OCI-LY1 (cell line): Measurements from ENCODE around the gene CCDC81.

ENCODE experiments used
- H2AFZ ChIP-seq: fragments of 200-600 bp; sonication (generic), shearing (Covaris generic); 2 replicates; pipeline ENCODE4 v1.6.0; 2014; ENCODE audit warnings: antibody characterized with exemption, mild to moderate bottlenecking, low read length
- H3F3A ChIP-seq: fragments of 200-600 bp; sonication (generic), shearing (Covaris generic); 2 replicates; pipeline ENCODE4 v1.6.0; 2014; ENCODE audit warnings: mild to moderate bottlenecking, antibody characterized with exemption, low read length, moderate library complexity; ENCODE audit not compliant: insufficient read depth
- H3K27ac ChIP-seq: fragments of 200-600 bp; sonication (generic); 2 replicates; pipeline ENCODE4 v1.5.1; 2014; ENCODE audit warnings: low read length, mixed run types, mild to moderate bottlenecking, low read depth; ENCODE audit not compliant: poor library complexity, severe bottlenecking
- H3K27me3 ChIP-seq: fragments of 200-600 bp; sonication (generic); 2 replicates; pipeline ENCODE4 v1.6.0; 2014; ENCODE audit warnings: antibody characterized with exemption, mild to moderate bottlenecking, low read length, moderate library complexity; ENCODE audit not compliant: insufficient read depth
- H3K36me3 ChIP-seq: fragments of 200-600 bp; sonication (generic); 2 replicates; pipeline ENCODE4 v1.6.1; 2014; ENCODE audit warnings: mild to moderate bottlenecking, antibody characterized with exemption, low read length, moderate library complexity, mixed read lengths; ENCODE audit not compliant: insufficient read depth
- H3K4me1 ChIP-seq: fragments of 200-600 bp; sonication (generic); 2 replicates; pipeline ENCODE4 v1.5.1; 2014; ENCODE audit warnings: mild to moderate bottlenecking, low read length, moderate library complexity; ENCODE audit not compliant: insufficient read depth, severe bottlenecking
- H3K4me2 ChIP-seq: fragments of 200-600 bp; sonication (generic), shearing (Covaris generic); 2 replicates; pipeline ENCODE4 v1.6.1; 2014; ENCODE audit warnings: low read length
- H3K4me3 ChIP-seq: fragments of 200-600 bp; sonication (generic); 2 replicates; pipeline ENCODE4 v1.5.1; 2014; ENCODE audit warnings: low read length, low read depth, mild to moderate bottlenecking, mixed read lengths; ENCODE audit not compliant: poor library complexity, severe bottlenecking
- H3K79me2 ChIP-seq: fragments of 200-600 bp; shearing (Covaris generic); 2 replicates; pipeline ENCODE4 v1.6.1; 2016; ENCODE audit warnings: mixed run types, low read length, mixed read lengths; ENCODE audit not compliant: insufficient read depth
- H3K9ac ChIP-seq: fragments of 200-600 bp; sonication (generic), shearing (Covaris generic); 2 replicates; pipeline ENCODE4 v1.6.1; 2014; ENCODE audit warnings: mild to moderate bottlenecking, low read length, mixed read lengths
- H3K9me2 ChIP-seq: fragments of 200-600 bp; sonication (generic), shearing (Covaris generic); 2 replicates; pipeline ENCODE4 v1.6.1; 2014; ENCODE audit warnings: low read depth, mild to moderate bottlenecking, low read length, mixed read lengths
- H3K9me3 ChIP-seq: fragments of 200-600 bp; shearing (Covaris generic); 2 replicates; pipeline ENCODE4 v1.6.1; 2014; ENCODE audit warnings: low read length, mixed read lengths
- H4K20me1 ChIP-seq: fragments of 200-600 bp; sonication (generic), shearing (Covaris generic); 2 replicates; pipeline ENCODE4 v1.6.0; 2016; ENCODE audit warnings: mild to moderate bottlenecking, low read length; ENCODE audit not compliant: insufficient read depth
- EZH2 ChIP-seq: fragments of 200-600 bp; sonication (generic), shearing (Covaris generic); IDR thresholded peaks from 2 replicates; pipeline ENCODE4 v1.8.0; 2017; ENCODE audit warnings: borderline replicate concordance, mixed run types, mild to moderate bottlenecking, antibody characterized with exemption, low read length, moderate library complexity, mixed read lengths
- TF ChIP-seq, protein P1 (sequence below): fragments of 200-600 bp; sonication (generic), shearing (Covaris generic); IDR thresholded peaks from 2 replicates; pipeline ENCODE4 v1.5.1; 2017; ENCODE audit warnings: mild to moderate bottlenecking, antibody characterized with exemption, low read length, moderate library complexity, mixed read lengths

CCDC81 gene

GRCh38 chr11:86418513-86418912, 43.8 kb downstream of the CCDC81 start:
- Histone ChIP-seq H3K27ac (no peak overlapping the region), H3K9me2 (no peaks in the 10 kb centered on the region), H3K36me3 (no peaks in the 10 kb centered on the region), H4K20me1 (no peaks in the 10 kb centered on the region), H3K79me2 (no peaks in the 10 kb centered on the region), H3F3A (no peaks in the 10 kb centered on the region), H3K4me1 (no peaks in the 10 kb centered on the region), H3K27me3 (0 out of 2 replicates have a peak, but pooled peaks cover 6% of the 10 kb centered on the region), H3K9ac (no peak overlapping the region), H3K9me3 (no peaks in the 10 kb centered on the region), H2AFZ (no peak overlapping the region), H3K4me2 (no peak overlapping the region), H3K4me3 (no peak overlapping the region)
- TF ChIP-seq, protein P1, sequence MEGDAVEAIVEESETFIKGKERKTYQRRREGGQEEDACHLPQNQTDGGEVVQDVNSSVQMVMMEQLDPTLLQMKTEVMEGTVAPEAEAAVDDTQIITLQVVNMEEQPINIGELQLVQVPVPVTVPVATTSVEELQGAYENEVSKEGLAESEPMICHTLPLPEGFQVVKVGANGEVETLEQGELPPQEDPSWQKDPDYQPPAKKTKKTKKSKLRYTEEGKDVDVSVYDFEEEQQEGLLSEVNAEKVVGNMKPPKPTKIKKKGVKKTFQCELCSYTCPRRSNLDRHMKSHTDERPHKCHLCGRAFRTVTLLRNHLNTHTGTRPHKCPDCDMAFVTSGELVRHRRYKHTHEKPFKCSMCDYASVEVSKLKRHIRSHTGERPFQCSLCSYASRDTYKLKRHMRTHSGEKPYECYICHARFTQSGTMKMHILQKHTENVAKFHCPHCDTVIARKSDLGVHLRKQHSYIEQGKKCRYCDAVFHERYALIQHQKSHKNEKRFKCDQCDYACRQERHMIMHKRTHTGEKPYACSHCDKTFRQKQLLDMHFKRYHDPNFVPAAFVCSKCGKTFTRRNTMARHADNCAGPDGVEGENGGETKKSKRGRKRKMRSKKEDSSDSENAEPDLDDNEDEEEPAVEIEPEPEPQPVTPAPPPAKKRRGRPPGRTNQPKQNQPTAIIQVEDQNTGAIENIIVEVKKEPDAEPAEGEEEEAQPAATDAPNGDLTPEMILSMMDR, result no peak
- TF ChIP-seq EZH2, result no peak

DNA sequence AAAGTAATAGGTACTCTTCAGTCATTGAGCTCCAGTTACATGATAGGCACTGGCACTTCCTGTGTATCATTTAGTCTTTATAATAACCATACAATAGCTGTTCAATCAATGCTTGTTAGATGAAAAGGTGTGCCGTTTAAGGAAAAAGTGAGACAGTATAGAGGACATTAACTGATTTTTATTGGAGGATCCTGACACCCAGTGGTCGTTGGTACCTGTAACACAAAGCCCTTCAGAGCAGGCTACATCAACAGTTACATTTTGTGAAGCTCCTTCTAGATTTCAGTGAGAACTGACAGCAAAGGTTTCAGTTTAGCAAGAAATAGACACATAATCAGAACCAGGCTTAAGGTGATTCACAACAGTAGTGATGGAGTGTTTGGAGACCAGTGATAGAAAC, 44.2 kb downstream of the CCDC81 start:
- Histone ChIP-seq H3F3A (no peaks in the 10 kb centered on the region), H3K9me2 (no peaks in the 10 kb centered on the region), H3K4me1 (no peaks in the 10 kb centered on the region), H4K20me1 (no peaks in the 10 kb centered on the region), H3K9me3 (no peaks in the 10 kb centered on the region), H3K9ac (no peak overlapping the region), H2AFZ (no peak overlapping the region), H3K4me3 (no peak overlapping the region), H3K4me2 (no peak overlapping the region), H3K27me3 (0 out of 2 replicates have a peak, but pooled peaks cover 6% of the 10 kb centered on the region), H3K27ac (no peak overlapping the region), H3K36me3 (no peaks in the 10 kb centered on the region), H3K79me2 (no peaks in the 10 kb centered on the region)
- TF ChIP-seq, protein P1, result peak; percentile 31; the same call in 1 of the 2 replicates
- TF ChIP-seq EZH2, result no peak

DNA sequence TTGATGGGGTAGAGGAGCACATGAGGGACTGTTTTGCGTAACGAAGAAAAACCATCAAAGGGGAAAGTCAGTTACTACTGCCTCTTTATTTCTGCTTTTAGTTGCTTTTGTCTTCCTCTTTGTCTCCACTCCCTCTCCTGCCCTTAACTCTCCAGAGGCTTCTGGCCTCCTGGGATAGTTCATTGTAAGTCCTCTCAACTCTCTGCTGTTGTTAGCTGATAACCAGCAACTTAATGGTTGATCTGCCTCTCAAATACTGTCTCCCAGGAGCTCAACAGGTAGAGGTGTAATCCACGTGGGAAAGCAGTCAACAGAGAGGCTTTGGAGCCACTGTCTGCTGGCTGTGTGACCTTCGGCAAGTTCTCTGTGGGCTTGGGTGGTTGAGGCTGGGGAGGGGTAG, 47.3 kb downstream of the CCDC81 start:
- no peaks in the 10 kb centered on the region for H3F3A ChIP-seq
- H3K27me3 ChIP-seq, result 0 out of 2 replicates have a peak, but pooled peaks cover 6% of the 10 kb centered on the region
- no peak overlapping the region for H3K4me3 ChIP-seq
- H3K27ac ChIP-seq, result no peak overlapping the region
- H3K9me2 ChIP-seq, result no peaks in the 10 kb centered on the region
- H3K4me1 ChIP-seq, result no peaks in the 10 kb centered on the region
- TF ChIP-seq, protein P1, result no peak
- TF ChIP-seq EZH2, result no peak
- H3K9me3 ChIP-seq, result no peaks in the 10 kb centered on the region
- no peaks in the 10 kb centered on the region for H3K79me2 ChIP-seq
- no peaks in the 10 kb centered on the region for H3K36me3 ChIP-seq
- no peaks in the 10 kb centered on the region for H4K20me1 ChIP-seq
- no peak overlapping the region for H2AFZ ChIP-seq
- no peak overlapping the region for H3K9ac ChIP-seq
- H3K4me2 ChIP-seq, result no peak overlapping the region
